ENCODE measurements around the gene CHD6.

DNA sequence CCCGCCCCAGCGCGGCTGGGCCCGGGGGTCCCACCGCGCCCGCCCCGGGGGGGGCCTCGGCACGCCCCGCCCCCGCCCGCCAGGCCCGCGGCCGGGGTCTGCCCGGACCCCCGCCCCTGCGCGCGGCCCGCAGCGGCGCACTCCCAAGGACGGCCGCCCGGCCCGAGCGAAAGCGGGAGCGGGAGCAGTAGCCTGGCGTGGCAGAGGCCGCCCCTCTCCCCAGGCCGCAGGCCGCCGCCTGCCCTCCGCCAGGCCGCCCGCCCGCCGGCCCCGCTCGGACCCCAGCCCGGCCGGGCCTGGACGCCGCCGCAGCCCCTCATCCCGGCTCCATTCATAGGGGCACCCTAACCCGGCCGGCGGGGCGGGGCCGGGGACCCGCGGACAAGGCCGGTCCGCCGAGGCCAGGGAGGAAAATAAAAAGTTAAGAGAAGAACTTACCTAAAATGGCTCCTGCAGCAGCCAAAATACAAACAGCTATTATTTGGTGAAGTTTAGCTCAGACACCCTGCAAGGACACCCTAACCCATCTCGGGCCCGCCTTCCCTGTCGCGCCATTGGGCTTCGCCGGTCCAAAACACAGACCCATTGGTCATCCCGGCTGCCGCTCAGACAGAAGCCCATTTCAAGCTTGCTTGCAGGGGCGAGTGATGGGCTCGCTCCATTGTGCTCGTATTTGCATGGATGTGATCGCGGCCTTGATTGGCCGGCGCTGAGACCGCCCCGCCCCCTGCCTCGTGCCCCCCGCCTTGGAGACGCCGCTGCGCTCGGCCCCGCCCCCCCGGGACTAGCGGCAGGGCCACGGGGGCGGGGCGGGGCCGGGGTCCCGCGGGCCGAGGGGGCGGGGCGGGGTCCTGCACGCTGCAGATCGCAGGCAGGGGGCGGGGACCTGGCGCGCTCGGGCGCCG, at the start of gene CHD6:
- TF ChIP-seq, protein P1, sequence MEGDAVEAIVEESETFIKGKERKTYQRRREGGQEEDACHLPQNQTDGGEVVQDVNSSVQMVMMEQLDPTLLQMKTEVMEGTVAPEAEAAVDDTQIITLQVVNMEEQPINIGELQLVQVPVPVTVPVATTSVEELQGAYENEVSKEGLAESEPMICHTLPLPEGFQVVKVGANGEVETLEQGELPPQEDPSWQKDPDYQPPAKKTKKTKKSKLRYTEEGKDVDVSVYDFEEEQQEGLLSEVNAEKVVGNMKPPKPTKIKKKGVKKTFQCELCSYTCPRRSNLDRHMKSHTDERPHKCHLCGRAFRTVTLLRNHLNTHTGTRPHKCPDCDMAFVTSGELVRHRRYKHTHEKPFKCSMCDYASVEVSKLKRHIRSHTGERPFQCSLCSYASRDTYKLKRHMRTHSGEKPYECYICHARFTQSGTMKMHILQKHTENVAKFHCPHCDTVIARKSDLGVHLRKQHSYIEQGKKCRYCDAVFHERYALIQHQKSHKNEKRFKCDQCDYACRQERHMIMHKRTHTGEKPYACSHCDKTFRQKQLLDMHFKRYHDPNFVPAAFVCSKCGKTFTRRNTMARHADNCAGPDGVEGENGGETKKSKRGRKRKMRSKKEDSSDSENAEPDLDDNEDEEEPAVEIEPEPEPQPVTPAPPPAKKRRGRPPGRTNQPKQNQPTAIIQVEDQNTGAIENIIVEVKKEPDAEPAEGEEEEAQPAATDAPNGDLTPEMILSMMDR (IDR thresholded peaks at IDR 0.05), result no peak
- TF ChIP-seq POLR2AphosphoS5 (IDR thresholded peaks at IDR 0.05) (peak; percentile 90), POLR2A (IDR thresholded peaks at IDR 0.05) (peak; percentile 64)

All from prostate gland (tissue), 2 donors.